ENCODE results near the gene ALS2.

DNA sequence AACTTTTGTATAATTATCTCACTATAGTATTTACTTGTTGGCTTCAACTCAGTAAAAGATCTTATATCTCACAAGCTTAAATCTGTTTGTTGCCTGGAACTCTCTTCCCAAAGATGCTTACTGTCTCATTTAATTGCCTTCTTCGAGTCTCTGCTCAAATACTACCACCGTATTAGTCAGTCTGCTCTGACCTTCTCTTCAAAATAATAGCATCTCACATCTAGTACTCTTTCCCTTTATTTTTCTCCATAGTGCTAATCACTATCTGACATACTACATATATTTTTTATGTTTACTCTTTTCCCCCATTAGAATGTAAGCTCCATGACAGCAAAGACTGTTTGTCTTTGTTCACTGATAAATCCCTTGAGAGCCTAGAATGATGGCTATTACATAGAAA lies 71.7 kb downstream of the ALS2 start:
- TF ChIP-seq, protein P1, sequence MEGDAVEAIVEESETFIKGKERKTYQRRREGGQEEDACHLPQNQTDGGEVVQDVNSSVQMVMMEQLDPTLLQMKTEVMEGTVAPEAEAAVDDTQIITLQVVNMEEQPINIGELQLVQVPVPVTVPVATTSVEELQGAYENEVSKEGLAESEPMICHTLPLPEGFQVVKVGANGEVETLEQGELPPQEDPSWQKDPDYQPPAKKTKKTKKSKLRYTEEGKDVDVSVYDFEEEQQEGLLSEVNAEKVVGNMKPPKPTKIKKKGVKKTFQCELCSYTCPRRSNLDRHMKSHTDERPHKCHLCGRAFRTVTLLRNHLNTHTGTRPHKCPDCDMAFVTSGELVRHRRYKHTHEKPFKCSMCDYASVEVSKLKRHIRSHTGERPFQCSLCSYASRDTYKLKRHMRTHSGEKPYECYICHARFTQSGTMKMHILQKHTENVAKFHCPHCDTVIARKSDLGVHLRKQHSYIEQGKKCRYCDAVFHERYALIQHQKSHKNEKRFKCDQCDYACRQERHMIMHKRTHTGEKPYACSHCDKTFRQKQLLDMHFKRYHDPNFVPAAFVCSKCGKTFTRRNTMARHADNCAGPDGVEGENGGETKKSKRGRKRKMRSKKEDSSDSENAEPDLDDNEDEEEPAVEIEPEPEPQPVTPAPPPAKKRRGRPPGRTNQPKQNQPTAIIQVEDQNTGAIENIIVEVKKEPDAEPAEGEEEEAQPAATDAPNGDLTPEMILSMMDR (conservative IDR thresholded peaks at IDR 0.05; ENCODE audit: low read length), result no peak
- TF ChIP-seq EZH2phosphoT487 (IDR thresholded peaks at IDR 0.05; ENCODE audit: borderline replicate concordance, low read depth, low read length), result no peak
